ENCODE data around the gene ROBO1. TPM values are rescaled to one million over a fixed set of nuclear protein-coding genes. Genes with fewer than 3 reads are reported as not detected.

The ROBO1 gene
- total and polyA plus RNA-seq, 4 donors = 1.0 to 30.3 (median 3.9) TPM

DNA sequence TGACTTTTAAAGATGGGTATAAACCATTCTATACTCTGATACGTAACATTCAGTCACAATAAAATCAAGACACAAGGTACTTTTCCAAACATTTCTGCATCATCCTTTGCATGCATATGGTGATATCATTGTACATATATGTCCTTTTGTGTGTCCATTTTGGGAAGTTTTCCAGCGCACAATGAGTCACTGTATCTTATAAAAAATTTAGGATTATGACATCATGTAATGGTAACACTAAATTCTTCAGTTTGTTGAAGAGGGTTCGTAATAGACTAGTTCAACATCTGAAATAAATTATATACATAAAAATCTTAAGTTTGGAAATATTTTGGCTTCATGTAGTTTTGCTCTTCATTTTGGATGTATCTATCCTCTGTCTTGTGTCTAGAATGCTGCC lies 480.9 kb downstream of the ROBO1 start (continued):
- TF ChIP-seq HNF4A (conservative IDR thresholded peaks at IDR 0.05) (no peak), TAF1 (conservative IDR thresholded peaks at IDR 0.05) (no peak), SP1 (IDR thresholded peaks at IDR 0.05) (no peak), GABPA (IDR thresholded peaks at IDR 0.05 in 1 of 2, conservative IDR thresholded peaks at IDR 0.05 in 1 of 2) (no peak), JUND (IDR thresholded peaks at IDR 0.05) (no peak)
- TF ChIP-seq, protein P1, sequence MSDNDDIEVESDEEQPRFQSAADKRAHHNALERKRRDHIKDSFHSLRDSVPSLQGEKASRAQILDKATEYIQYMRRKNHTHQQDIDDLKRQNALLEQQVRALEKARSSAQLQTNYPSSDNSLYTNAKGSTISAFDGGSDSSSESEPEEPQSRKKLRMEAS (IDR thresholded peaks at IDR 0.05) = no peak
- TF ChIP-seq, protein P2, sequence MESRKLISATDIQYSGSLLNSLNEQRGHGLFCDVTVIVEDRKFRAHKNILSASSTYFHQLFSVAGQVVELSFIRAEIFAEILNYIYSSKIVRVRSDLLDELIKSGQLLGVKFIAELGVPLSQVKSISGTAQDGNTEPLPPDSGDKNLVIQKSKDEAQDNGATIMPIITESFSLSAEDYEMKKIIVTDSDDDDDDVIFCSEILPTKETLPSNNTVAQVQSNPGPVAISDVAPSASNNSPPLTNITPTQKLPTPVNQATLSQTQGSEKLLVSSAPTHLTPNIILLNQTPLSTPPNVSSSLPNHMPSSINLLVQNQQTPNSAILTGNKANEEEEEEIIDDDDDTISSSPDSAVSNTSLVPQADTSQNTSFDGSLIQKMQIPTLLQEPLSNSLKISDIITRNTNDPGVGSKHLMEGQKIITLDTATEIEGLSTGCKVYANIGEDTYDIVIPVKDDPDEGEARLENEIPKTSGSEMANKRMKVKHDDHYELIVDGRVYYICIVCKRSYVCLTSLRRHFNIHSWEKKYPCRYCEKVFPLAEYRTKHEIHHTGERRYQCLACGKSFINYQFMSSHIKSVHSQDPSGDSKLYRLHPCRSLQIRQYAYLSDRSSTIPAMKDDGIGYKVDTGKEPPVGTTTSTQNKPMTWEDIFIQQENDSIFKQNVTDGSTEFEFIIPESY (IDR thresholded peaks at IDR 0.05) = no peak

DNA sequence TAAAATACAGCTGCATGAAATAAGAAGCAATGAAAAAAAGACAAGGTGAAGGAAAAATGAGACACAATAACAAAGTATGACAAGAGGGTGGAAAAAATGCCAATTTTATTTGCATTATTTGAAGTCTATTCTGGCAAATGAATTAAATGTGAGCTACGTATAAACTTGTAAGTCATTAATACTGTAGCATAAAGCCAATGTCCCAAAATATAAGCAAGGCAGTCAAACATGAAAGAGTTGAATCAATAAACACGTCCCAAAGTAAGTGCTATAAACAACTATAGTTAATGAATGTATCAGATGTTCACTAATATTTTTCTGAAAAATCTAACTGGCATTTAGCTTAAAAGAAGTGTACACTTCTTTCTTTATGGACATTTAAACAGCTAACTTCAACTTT lies 481.9 kb downstream of the ROBO1 start:
- no peaks in the 10 kb centered on the region for H3K9me3 ChIP-seq (ENCODE audit: control insufficient read depth in 4 of 4, low read length in 3 of 4)
- no peak overlapping the region for H3K9ac ChIP-seq (ENCODE audit: low read depth in 1 of 2, low read length in 2 of 2)
- WGBS = 84% methylated on average over 2 of the region's 2 CpGs
- no peak overlapping the region for H3K27ac ChIP-seq (ENCODE audit: low read depth in 1 of 2, low read length in 2 of 2)
- no peaks in the 10 kb centered on the region for H3K4me1 ChIP-seq (ENCODE audit: control insufficient read depth in 4 of 4, insufficient read depth in 4 of 4, low read length in 3 of 4)
- no peak overlapping the region for H3K4me3 ChIP-seq (ENCODE audit: low read depth in 1 of 3, low read length in 3 of 3)
- no peak for TF ChIP-seq YY1 (IDR thresholded peaks at IDR 0.05)
- no peak for TF ChIP-seq REST (IDR thresholded peaks at IDR 0.05)
- TF ChIP-seq, protein P3, sequence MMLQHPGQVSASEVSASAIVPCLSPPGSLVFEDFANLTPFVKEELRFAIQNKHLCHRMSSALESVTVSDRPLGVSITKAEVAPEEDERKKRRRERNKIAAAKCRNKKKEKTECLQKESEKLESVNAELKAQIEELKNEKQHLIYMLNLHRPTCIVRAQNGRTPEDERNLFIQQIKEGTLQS (IDR thresholded peaks at IDR 0.05) = no peak
- TF ChIP-seq JUND (IDR thresholded peaks at IDR 0.05) = no peak
- no peak for TF ChIP-seq EGR1 (IDR thresholded peaks at IDR 0.05; ENCODE audit: low read depth in 2 of 2)
- TF ChIP-seq TAF1 (conservative IDR thresholded peaks at IDR 0.05) = no peak
- TF ChIP-seq RAD21 (IDR thresholded peaks at IDR 0.05) = no peak
- no peak for TF ChIP-seq SP1 (IDR thresholded peaks at IDR 0.05)
- TF ChIP-seq HNF4A (conservative IDR thresholded peaks at IDR 0.05) = no peak
- TF ChIP-seq NR2F2 (IDR thresholded peaks at IDR 0.05) = no peak
- TF ChIP-seq, protein P2 (IDR thresholded peaks at IDR 0.05) = no peak
- no peak for TF ChIP-seq GABPA (IDR thresholded peaks at IDR 0.05 in 1 of 2, conservative IDR thresholded peaks at IDR 0.05 in 1 of 2)
- no peak for TF ChIP-seq FOXA1 (IDR thresholded peaks at IDR 0.05)
- no peak for TF ChIP-seq FOXA2 (IDR thresholded peaks at IDR 0.05)
- TF ChIP-seq, protein P4, sequence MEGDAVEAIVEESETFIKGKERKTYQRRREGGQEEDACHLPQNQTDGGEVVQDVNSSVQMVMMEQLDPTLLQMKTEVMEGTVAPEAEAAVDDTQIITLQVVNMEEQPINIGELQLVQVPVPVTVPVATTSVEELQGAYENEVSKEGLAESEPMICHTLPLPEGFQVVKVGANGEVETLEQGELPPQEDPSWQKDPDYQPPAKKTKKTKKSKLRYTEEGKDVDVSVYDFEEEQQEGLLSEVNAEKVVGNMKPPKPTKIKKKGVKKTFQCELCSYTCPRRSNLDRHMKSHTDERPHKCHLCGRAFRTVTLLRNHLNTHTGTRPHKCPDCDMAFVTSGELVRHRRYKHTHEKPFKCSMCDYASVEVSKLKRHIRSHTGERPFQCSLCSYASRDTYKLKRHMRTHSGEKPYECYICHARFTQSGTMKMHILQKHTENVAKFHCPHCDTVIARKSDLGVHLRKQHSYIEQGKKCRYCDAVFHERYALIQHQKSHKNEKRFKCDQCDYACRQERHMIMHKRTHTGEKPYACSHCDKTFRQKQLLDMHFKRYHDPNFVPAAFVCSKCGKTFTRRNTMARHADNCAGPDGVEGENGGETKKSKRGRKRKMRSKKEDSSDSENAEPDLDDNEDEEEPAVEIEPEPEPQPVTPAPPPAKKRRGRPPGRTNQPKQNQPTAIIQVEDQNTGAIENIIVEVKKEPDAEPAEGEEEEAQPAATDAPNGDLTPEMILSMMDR (IDR thresholded peaks at IDR 0.05; ENCODE audit: low read depth, low read length, missing input control) = no peak
- TF ChIP-seq, protein P1 (IDR thresholded peaks at IDR 0.05) = no peak
- no peak for TF ChIP-seq HNF4G (IDR thresholded peaks at IDR 0.05)
- TF ChIP-seq RXRA (IDR thresholded peaks at IDR 0.05) = no peak
- DNase-seq (ENCODE audit: low spot score) = no peak
- no peaks in the 10 kb centered on the region for H3K36me3 ChIP-seq (ENCODE audit: control insufficient read depth in 4 of 4, insufficient read depth in 3 of 4, low read depth in 1 of 4, low read length in 3 of 4)
- no peaks in the 10 kb centered on the region for H3K27me3 ChIP-seq (ENCODE audit: control insufficient read depth in 4 of 4, insufficient read depth in 4 of 4, low read length in 3 of 4)
